CD4-positive, CD25-positive, alpha-beta regulatory T cell (primary cell): ENCODE data around the gene ZNF322. TPM values are rescaled to one million over a fixed set of nuclear protein-coding genes. Genes with fewer than 3 reads are reported as not detected.

Experiments
- ATAC-seq, 2 donors: fragments of 150-1000 bp; cut with Tn5 transposase; one replicate each; pipeline ENCODE4 v1.10.0; 2021; ENCODE audit warnings: low read depth in 2 of 2, moderate number of reproducible peaks in 2 of 2, moderate library complexity in 1 of 2
- DNase-seq, 3 donors: peaks; one replicate each; pipeline versions ENCODE4 v3.0.0 to v3.0.0-alpha.2; 2012 to 2022; ENCODE audit warnings: mixed read lengths in 1 of 3
- H3K27ac ChIP-seq: one replicate; pipeline ENCODE4 v1.7.0; 2013; ENCODE audit warnings: mild to moderate bottlenecking, low read length; ENCODE audit not compliant: insufficient read depth, poor library complexity, severe bottlenecking
- H3K27me3 ChIP-seq: one replicate; pipeline ENCODE4 v1.7.0; 2013; ENCODE audit warnings: low read length; ENCODE audit not compliant: control insufficient read depth, insufficient read depth
- H3K36me3 ChIP-seq: one replicate; pipeline ENCODE4 v1.7.0; 2013; ENCODE audit warnings: mild to moderate bottlenecking, low read length, moderate library complexity; ENCODE audit not compliant: control insufficient read depth, insufficient read depth
- H3K4me1 ChIP-seq: 2 replicates; pipeline ENCODE4 v1.7.0; 2013; ENCODE audit warnings: mild to moderate bottlenecking, low read length; ENCODE audit not compliant: insufficient read depth, control insufficient read depth, poor library complexity, severe bottlenecking
- H3K4me3 ChIP-seq: one replicate; pipeline ENCODE4 v1.7.0; 2013; ENCODE audit warnings: low read depth, mild to moderate bottlenecking, low read length, moderate library complexity
- H3K9me3 ChIP-seq, 2 experiments: 1 replicate in 1 of 2; 2 replicates in 1 of 2; pipeline ENCODE4 v1.7.0; 2013; ENCODE audit warnings: low read length in 2 of 2, mild to moderate bottlenecking in 1 of 2, moderate library complexity in 1 of 2; ENCODE audit not compliant: control insufficient read depth in 2 of 2
- H3K27ac Mint-ChIP-seq, 3 donors: one replicate each; pipeline ENCODE4 v1.8.0; 2020 to 2022; ENCODE audit warnings: mild to moderate bottlenecking in 3 of 3, mixed read lengths in 3 of 3, moderate library complexity in 2 of 3
- H3K27me3 Mint-ChIP-seq: one replicate; pipeline ENCODE4 v1.8.0; 2022; ENCODE audit warnings: mild to moderate bottlenecking, mixed read lengths
- H3K36me3 Mint-ChIP-seq: one replicate; pipeline ENCODE4 v1.8.0; 2020; ENCODE audit warnings: mixed read lengths
- H3K4me1 Mint-ChIP-seq, 4 donors: one replicate each; pipeline ENCODE4 v1.8.0; 2020 to 2022; ENCODE audit warnings: mixed read lengths in 4 of 4, mild to moderate bottlenecking in 1 of 4
- H3K4me3 Mint-ChIP-seq, 4 donors: one replicate each; pipeline ENCODE4 v1.8.0; 2020 to 2022; ENCODE audit warnings: mild to moderate bottlenecking in 4 of 4, mixed read lengths in 4 of 4, moderate library complexity in 3 of 4
- H3K9me3 Mint-ChIP-seq, 7 donors: one replicate each; pipeline ENCODE4 v1.8.0; 2020 to 2022; ENCODE audit warnings: mixed read lengths in 7 of 7, mild to moderate bottlenecking in 3 of 7, moderate library complexity in 2 of 7
- polyA plus RNA-seq, 4 donors: library from polyadenylated mRNA; unstranded; fragments of 300-500 nt; fragmentation: Illumina TruSeq; gene quantifications; one replicate each; pipeline ENCODE4 v1.2.3, GENCODE V29; 2021
- total RNA-seq: library from RNA; stranded (reverse); gene quantifications from one replicate; pipeline ENCODE4 v1.2.3, GENCODE V29; 2022

The ZNF322 gene
- total and polyA plus RNA-seq, 5 donors from 2014 or later: 2.8 to 8.4 (median 7.3) TPM

GRCh38 chr6:26611599-26611998, 47.9 kb downstream of the ZNF322 start:
- no peak overlapping the region for H3K4me3 Mint-ChIP-seq
- Histone ChIP-seq H3K27me3 (peaks cover 17% of the 10 kb centered on the region), H3K27ac (no peak overlapping the region), H3K36me3 (no peaks in the 10 kb centered on the region), H3K4me3 (no peak overlapping the region), H3K4me1 (peaks cover 18% of the 10 kb centered on the region), H3K9me3 (peaks cover 0 to 3% of the 10 kb centered on the region in 2 experiments)
- H3K27ac Mint-ChIP-seq: no peak overlapping the region
- ATAC-seq: no peak
- peaks cover 0 to 7% (median 0%) of the 10 kb centered on the region in 7 donors for H3K9me3 Mint-ChIP-seq
- no peaks in the 10 kb centered on the region for H3K36me3 Mint-ChIP-seq
- H3K4me1 Mint-ChIP-seq: peaks cover 0 to 37% (median 15%) of the 10 kb centered on the region in 4 donors
- H3K27me3 Mint-ChIP-seq: peaks cover 49% of the 10 kb centered on the region
- no peak for DNase-seq

- H3K4me1 ChIP-seq: peaks cover 16% of the 10 kb centered on the region
- H3K4me3 Mint-ChIP-seq: no peak overlapping the region
- peaks cover 7% of the 10 kb centered on the region for H3K27me3 ChIP-seq
- no peak for DNase-seq
- no peak overlapping the region for H3K4me3 ChIP-seq
- no peak for ATAC-seq
- H3K36me3 Mint-ChIP-seq: no peaks in the 10 kb centered on the region
- H3K27ac Mint-ChIP-seq: peak overlapping the region in 2 of 3 donors; percentile 2 to 89
- no peaks in the 10 kb centered on the region for H3K9me3 ChIP-seq
- peaks cover 32% of the 10 kb centered on the region for H3K27me3 Mint-ChIP-seq
- H3K9me3 Mint-ChIP-seq: peaks cover 0 to 2% (median 0%) of the 10 kb centered on the region in 7 donors
- H3K4me1 Mint-ChIP-seq: peaks cover 0 to 30% (median 15%) of the 10 kb centered on the region in 4 donors
- no peaks in the 10 kb centered on the region for H3K36me3 ChIP-seq
- no peak overlapping the region for H3K27ac ChIP-seq
These were observed 50.1 kb downstream of the ZNF322 start for GRCh38 chr6:26609463-26609862.

- Histone ChIP-seq H3K27me3 (peaks cover 3% of the 10 kb centered on the region), H3K4me3 (peak overlapping the region; percentile 51), H3K4me1 (peaks cover 5% of the 10 kb centered on the region), H3K9me3 (no peaks in the 10 kb centered on the region), H3K36me3 (no peaks in the 10 kb centered on the region), H3K27ac (no peak overlapping the region)
- H3K36me3 Mint-ChIP-seq: no peaks in the 10 kb centered on the region
- ATAC-seq: peak; percentile 85 to 89
- peak overlapping the region; percentile 28 to 65 (median 31) for H3K27ac Mint-ChIP-seq
- H3K9me3 Mint-ChIP-seq: no peaks in the 10 kb centered on the region
- peaks cover 2 to 14% (median 7%) of the 10 kb centered on the region in 4 donors for H3K4me1 Mint-ChIP-seq
- DNase-seq: peak; percentile 32 to 83 (median 69)
- peak overlapping the region; percentile 7 to 66 (median 65) for H3K4me3 Mint-ChIP-seq
- H3K27me3 Mint-ChIP-seq: peaks cover 14% of the 10 kb centered on the region
These were observed 51.9 kb downstream of the ZNF322 start for GRCh38 chr6:26607434-26608230.

GRCh38 chr6:26604797-26605196, 54.7 kb downstream of the ZNF322 start:
- no peak overlapping the region for H3K4me3 Mint-ChIP-seq
- no peak for ATAC-seq
- no peak overlapping the region for H3K27ac ChIP-seq
- peaks cover 5% of the 10 kb centered on the region for H3K27me3 Mint-ChIP-seq
- H3K4me1 Mint-ChIP-seq: peaks cover 5 to 13% (median 9%) of the 10 kb centered on the region in 4 donors
- no peak overlapping the region for H3K4me3 ChIP-seq
- no peak overlapping the region for H3K27ac Mint-ChIP-seq
- peaks cover 5% of the 10 kb centered on the region for H3K4me1 ChIP-seq
- H3K36me3 Mint-ChIP-seq: peaks cover 3% of the 10 kb centered on the region
- no peaks in the 10 kb centered on the region for H3K27me3 ChIP-seq
- H3K36me3 ChIP-seq: peaks cover 3% of the 10 kb centered on the region
- no peaks in the 10 kb centered on the region for H3K9me3 ChIP-seq
- no peak for DNase-seq
- no peaks in the 10 kb centered on the region for H3K9me3 Mint-ChIP-seq

GRCh38 chr6:26604026-26604425, 55.5 kb downstream of the ZNF322 start:
- Mint-ChIP-seq H3K27me3 (peaks cover 3% of the 10 kb centered on the region), H3K9me3 (no peaks in the 10 kb centered on the region), H3K36me3 (peaks cover 10% of the 10 kb centered on the region), H3K27ac (peak overlapping the region in 2 of 3 donors; percentile 11 to 70), H3K4me3 (no peak overlapping the region), H3K4me1 (peaks cover 5 to 20% (median 15%) of the 10 kb centered on the region in 4 donors)
- Histone ChIP-seq H3K27me3 (no peaks in the 10 kb centered on the region), H3K9me3 (no peaks in the 10 kb centered on the region), H3K27ac (peak overlapping the region; percentile 5), H3K4me1 (peaks cover 5% of the 10 kb centered on the region), H3K36me3 (peaks cover 11% of the 10 kb centered on the region), H3K4me3 (no peak overlapping the region)
- ATAC-seq (no peak), DNase-seq (no peak)

- H3K27ac Mint-ChIP-seq: no peak overlapping the region
These were observed 57.3 kb downstream of the ZNF322 start for GRCh38 chr6:26602262-26602661.

GRCh38 chr6:26600759-26601158, 58.8 kb downstream of the ZNF322 start:
- peaks cover 21% of the 10 kb centered on the region for H3K36me3 ChIP-seq
- no peaks in the 10 kb centered on the region for H3K9me3 Mint-ChIP-seq
- peaks cover 20% of the 10 kb centered on the region for H3K4me1 ChIP-seq
- H3K27me3 ChIP-seq: no peaks in the 10 kb centered on the region
- peak overlapping the region; percentile 90 for H3K27ac ChIP-seq
- H3K36me3 Mint-ChIP-seq: peaks cover 19% of the 10 kb centered on the region
- no peak for ATAC-seq
- H3K9me3 ChIP-seq: no peaks in the 10 kb centered on the region
- H3K27me3 Mint-ChIP-seq: no peaks in the 10 kb centered on the region
- peaks cover 5 to 26% (median 17%) of the 10 kb centered on the region in 4 donors for H3K4me1 Mint-ChIP-seq
- H3K4me3 ChIP-seq: no peak overlapping the region
- no peak for DNase-seq
- no peak overlapping the region for H3K27ac Mint-ChIP-seq
- H3K4me3 Mint-ChIP-seq: peak overlapping the region in 2 of 4 donors; percentile 58 to 84

More at GRCh38 chr6:26602262-26602661, 57.3 kb downstream of the ZNF322 start:
- peaks cover 21% of the 10 kb centered on the region for H3K36me3 ChIP-seq
- no peaks in the 10 kb centered on the region for H3K27me3 ChIP-seq
- no peaks in the 10 kb centered on the region for H3K9me3 ChIP-seq
- Mint-ChIP-seq H3K27me3 (no peaks in the 10 kb centered on the region), H3K4me3 (no peak overlapping the region), H3K9me3 (no peaks in the 10 kb centered on the region), H3K4me1 (peaks cover 5 to 27% (median 18%) of the 10 kb centered on the region in 4 donors), H3K36me3 (peaks cover 19% of the 10 kb centered on the region)
- no peak overlapping the region for H3K4me3 ChIP-seq
- no peak for ATAC-seq
- DNase-seq: no peak
- H3K27ac ChIP-seq: no peak overlapping the region
- peaks cover 15% of the 10 kb centered on the region for H3K4me1 ChIP-seq
